ENCODE measurements around the gene SUFU. TPM values are rescaled to one million over a fixed set of nuclear protein-coding genes. Genes with fewer than 3 reads are reported as not detected.

Gene SUFU
- total and polyA plus RNA-seq, 2 of the 4 experiments (the other 2 are of a cell fraction), result 2.2 to 11.0 TPM

DNA sequence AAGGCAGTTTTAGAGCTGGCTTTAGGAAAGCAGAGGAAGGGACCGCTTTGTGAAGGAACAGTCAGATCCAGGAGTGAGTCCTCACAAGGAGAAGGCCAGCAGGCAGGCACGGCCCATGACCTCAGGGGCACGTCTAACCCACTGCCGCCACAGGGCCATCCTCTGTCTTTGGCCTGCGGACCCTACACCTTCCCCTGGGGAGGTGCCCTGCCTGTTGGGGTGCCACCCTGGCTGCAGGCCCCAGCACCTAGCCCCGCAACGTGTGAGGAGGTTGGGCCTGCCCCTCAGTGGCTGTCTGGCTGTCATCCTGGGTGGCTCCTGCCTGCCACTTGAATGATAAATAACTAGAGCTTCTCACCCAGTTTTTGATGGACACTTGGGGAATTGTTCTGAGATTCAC is 109.5 kb downstream of the SUFU start:
- H3K18ac ChIP-seq (ENCODE audit: low read depth, low read length), result no peak overlapping the region
- no peak overlapping the region for H2BK20ac ChIP-seq (ENCODE audit: low read depth, low read length)
- H3K4me2 ChIP-seq (ENCODE audit: low read depth, low read length), result no peak overlapping the region
- no TSS peak for BruUV-seq (replicated peaks)
- no peak overlapping the region for H4K91ac ChIP-seq (ENCODE audit: insufficient read depth, low read depth, low read length)
- H3K56ac ChIP-seq (ENCODE audit: extremely low read depth, insufficient read depth, low read length), result no peak overlapping the region
- peaks cover 14% of the 10 kb centered on the region for H3K4me1 ChIP-seq (ENCODE audit: control insufficient read depth, insufficient read depth, low read length)
- no peaks in the 10 kb centered on the region for H4K20me1 ChIP-seq (ENCODE audit: insufficient read depth, low read length)
- peak overlapping the region; percentile 29 for H2AK5ac ChIP-seq (ENCODE audit: low read depth, low read length)
- peak overlapping the region; percentile 13; the same call in 1 of the 2 replicates for H3K4ac ChIP-seq (ENCODE audit: low read depth, low read length)
- H4K8ac ChIP-seq (ENCODE audit: low read depth in 2 of 2, low read length in 2 of 2), result no peak overlapping the region
- H2BK15ac ChIP-seq (ENCODE audit: low read depth, low read length), result no peak overlapping the region
- no peaks in the 10 kb centered on the region for H3K27me3 ChIP-seq (ENCODE audit: control insufficient read depth, insufficient read depth, low read length)
- intact Hi-C loops (cut with micrococcal nuclease) (no loop called here), in situ Hi-C loops (cut with MboI; ENCODE audit: low sequenced_read_pairs) (no loop called here), dilution Hi-C loops (cut with HindIII; ENCODE audit: low sequenced_read_pairs, unreplicated experiment) (no loop called here)
- no peak overlapping the region for H2AK9ac ChIP-seq (replicated peaks; ENCODE audit: low read depth, low read length, poor library complexity)
- no peak overlapping the region for H3K14ac ChIP-seq (replicated peaks; ENCODE audit: low read depth, low read length)
- DNase-seq (no peak), ATAC-seq (ENCODE audit: low read depth) (no peak)
- H4K5ac ChIP-seq (ENCODE audit: low read depth, low read length), result no peak overlapping the region
- H3K9ac ChIP-seq (ENCODE audit: low read depth, low read length), result no peak overlapping the region
- no peak overlapping the region for H3K27ac ChIP-seq (ENCODE audit: insufficient read depth, low read length)
- H3K9me3 ChIP-seq (ENCODE audit: control insufficient read depth, insufficient read depth, low read length), result no peaks in the 10 kb centered on the region
- H3K79me1 ChIP-seq (ENCODE audit: low read depth in 1 of 2, low read length in 2 of 2), result peaks cover 0 to 22% of the 10 kb centered on the region in 2 experiments; a peak in 2 of 4 replicates
- peaks cover 32% of the 10 kb centered on the region for H3K36me3 ChIP-seq (ENCODE audit: control insufficient read depth, insufficient read depth, low read length)
- POLR2A ChIA-PET (ENCODE audit: unreplicated experiment), result no interaction called here
- no peak overlapping the region for H2BK5ac ChIP-seq (ENCODE audit: low read depth, low read length, poor library complexity, severe bottlenecking)
- H2AFZ ChIP-seq (replicated peaks; ENCODE audit: low read length, poor library complexity), result no peak overlapping the region
- no peak overlapping the region for H3K23ac ChIP-seq (ENCODE audit: low read depth, low read length)
- no peak overlapping the region for H3K4me3 ChIP-seq (ENCODE audit: insufficient read depth, low read depth, low read length)
- WGBS, 2 experiments (ENCODE audit: extremely low coverage in 2 of 2, insufficient read length in 1 of 2), result 100% methylated on average over 1 of the region's 7 CpGs; no CpG with 5 or more reads in 1 of the 2 experiments
- TF ChIP-seq CEBPB (IDR thresholded peaks at IDR 0.05; ENCODE audit: low read depth, low read length), result no peak
- no peak for TF ChIP-seq MAZ (IDR thresholded peaks at IDR 0.05; ENCODE audit: borderline replicate concordance, low read depth, low read length)
- no peak for TF ChIP-seq SMC3 (IDR thresholded peaks at IDR 0.05; ENCODE audit: low read depth, low read length)
- no peak for TF ChIP-seq BHLHE40 (IDR thresholded peaks at IDR 0.05; ENCODE audit: low read depth, low read length)
- no peak for TF ChIP-seq POLR2A (IDR thresholded peaks at IDR 0.05; ENCODE audit: low read depth, low read length)
- no peak for TF ChIP-seq RAD21 (IDR thresholded peaks at IDR 0.05; ENCODE audit: low read length)
- no peak for TF ChIP-seq RFX5 (IDR thresholded peaks at IDR 0.05; ENCODE audit: low read depth, low read length)
- no peak for TF ChIP-seq MAFK (IDR thresholded peaks at IDR 0.05; ENCODE audit: low read depth, low read length)
- no peak for TF ChIP-seq MXI1 (IDR thresholded peaks at IDR 0.05; ENCODE audit: borderline replicate concordance, low read depth, low read length)
- no peak for TF ChIP-seq RCOR1 (IDR thresholded peaks at IDR 0.05; ENCODE audit: insufficient replicate concordance, low read length)
- TF ChIP-seq NFE2L2 (IDR thresholded peaks at IDR 0.05; ENCODE audit: low read depth, low read length), result no peak
- TF ChIP-seq, protein P1, sequence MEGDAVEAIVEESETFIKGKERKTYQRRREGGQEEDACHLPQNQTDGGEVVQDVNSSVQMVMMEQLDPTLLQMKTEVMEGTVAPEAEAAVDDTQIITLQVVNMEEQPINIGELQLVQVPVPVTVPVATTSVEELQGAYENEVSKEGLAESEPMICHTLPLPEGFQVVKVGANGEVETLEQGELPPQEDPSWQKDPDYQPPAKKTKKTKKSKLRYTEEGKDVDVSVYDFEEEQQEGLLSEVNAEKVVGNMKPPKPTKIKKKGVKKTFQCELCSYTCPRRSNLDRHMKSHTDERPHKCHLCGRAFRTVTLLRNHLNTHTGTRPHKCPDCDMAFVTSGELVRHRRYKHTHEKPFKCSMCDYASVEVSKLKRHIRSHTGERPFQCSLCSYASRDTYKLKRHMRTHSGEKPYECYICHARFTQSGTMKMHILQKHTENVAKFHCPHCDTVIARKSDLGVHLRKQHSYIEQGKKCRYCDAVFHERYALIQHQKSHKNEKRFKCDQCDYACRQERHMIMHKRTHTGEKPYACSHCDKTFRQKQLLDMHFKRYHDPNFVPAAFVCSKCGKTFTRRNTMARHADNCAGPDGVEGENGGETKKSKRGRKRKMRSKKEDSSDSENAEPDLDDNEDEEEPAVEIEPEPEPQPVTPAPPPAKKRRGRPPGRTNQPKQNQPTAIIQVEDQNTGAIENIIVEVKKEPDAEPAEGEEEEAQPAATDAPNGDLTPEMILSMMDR (conservative IDR thresholded peaks at IDR 0.05; ENCODE audit: low read depth, low read length), result no peak
- TF ChIP-seq, protein P2, sequence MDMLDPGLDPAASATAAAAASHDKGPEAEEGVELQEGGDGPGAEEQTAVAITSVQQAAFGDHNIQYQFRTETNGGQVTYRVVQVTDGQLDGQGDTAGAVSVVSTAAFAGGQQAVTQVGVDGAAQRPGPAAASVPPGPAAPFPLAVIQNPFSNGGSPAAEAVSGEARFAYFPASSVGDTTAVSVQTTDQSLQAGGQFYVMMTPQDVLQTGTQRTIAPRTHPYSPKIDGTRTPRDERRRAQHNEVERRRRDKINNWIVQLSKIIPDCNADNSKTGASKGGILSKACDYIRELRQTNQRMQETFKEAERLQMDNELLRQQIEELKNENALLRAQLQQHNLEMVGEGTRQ (IDR thresholded peaks at IDR 0.05; ENCODE audit: low read depth, low read length), result no peak
- no peak overlapping the region for H2BK120ac ChIP-seq (ENCODE audit: low read depth, low read length)
- H3K9me1 ChIP-seq (ENCODE audit: insufficient read depth, low read length), result peaks cover 21% of the 10 kb centered on the region; the same call in 1 of the 2 replicates
- CTCF ChIA-PET, result interaction anchor here (0.7 to 1.1 kb wide), 2 partner anchors 9 to 19 kb away, joined by 3 read pairs; no protein-coding TSS in a partner anchor

Data from IMR-90 (cell line).